Neural crest cell (in vitro differentiated cells): Measurements from ENCODE around the gene NELL2. TPM values are rescaled to one million over a fixed set of nuclear protein-coding genes. Genes with fewer than 3 reads are reported as not detected.

Experiments used
- DNase-seq: peaks from one replicate; pipeline ENCODE4 v3.0.0; 2021; ENCODE audit warnings: low read depth, mixed read lengths, low spot score
- H3K27ac Mint-ChIP-seq: one replicate; pipeline ENCODE4 v1.8.0; 2021; ENCODE audit warnings: mild to moderate bottlenecking, mixed read lengths; ENCODE audit not compliant: unreplicated experiment
- H3K27me3 Mint-ChIP-seq: 2 replicates; pipeline ENCODE4 v1.8.0; 2021; ENCODE audit warnings: low read depth, mild to moderate bottlenecking, mixed read lengths
- H3K36me3 Mint-ChIP-seq: 2 replicates; pipeline ENCODE4 v1.8.0; 2021; ENCODE audit warnings: low read depth, mild to moderate bottlenecking, mixed read lengths
- H3K4me1 Mint-ChIP-seq: 2 replicates; pipeline ENCODE4 v1.8.0; 2021; ENCODE audit warnings: mixed read lengths
- H3K4me3 Mint-ChIP-seq: one replicate; pipeline ENCODE4 v1.8.0; 2021; ENCODE audit warnings: mild to moderate bottlenecking, mixed read lengths
- H3K9me3 Mint-ChIP-seq: 2 replicates; pipeline ENCODE4 v1.8.0; 2021; ENCODE audit warnings: mixed read lengths
- total RNA-seq: library from RNA; stranded (reverse); gene quantifications from 2 replicates; pipeline ENCODE4 v1.2.1, GENCODE V29; 2021
- TF ChIP-seq, protein P1 (sequence below): fragments of 200-600 bp; sonication (generic); conservative IDR thresholded peaks from 2 replicates; pipeline ENCODE4 v1.5.0; 2021; ENCODE audit warnings: antibody characterized with exemption, mild to moderate bottlenecking

The NELL2 gene
- total RNA-seq, 1 donor from 2014 or later: 101 TPM

DNA sequence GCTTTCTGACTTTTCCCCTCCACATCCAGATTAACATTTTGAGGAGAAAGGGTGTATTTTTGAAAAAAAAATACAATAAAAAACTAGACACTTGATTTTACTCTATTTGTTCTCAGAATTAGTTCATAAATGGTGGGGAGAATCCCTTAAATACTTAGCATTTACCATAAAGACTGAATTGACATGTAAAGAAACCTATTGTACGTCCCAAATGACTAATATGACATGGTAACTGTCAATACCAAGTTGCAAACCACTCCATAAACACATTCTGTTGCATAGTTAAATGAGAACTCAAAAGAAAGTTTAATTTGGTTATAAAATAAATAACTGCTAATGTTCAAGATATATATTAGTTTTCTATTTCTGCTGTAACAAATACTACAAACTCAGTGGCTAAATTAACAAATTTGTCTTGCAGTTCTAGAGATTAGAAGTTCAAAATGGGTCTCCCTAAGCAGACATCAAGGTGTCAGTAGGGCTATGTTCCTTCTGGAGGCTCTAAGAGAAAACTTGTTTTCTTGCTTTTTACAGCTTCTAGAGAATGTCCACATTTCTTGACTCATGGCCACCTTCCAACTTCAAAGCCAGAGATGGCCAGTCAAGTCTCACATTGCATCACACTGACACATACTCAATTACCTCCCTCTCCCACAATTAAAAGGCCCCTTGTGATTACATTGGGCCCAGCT lies 16.0 kb downstream of the NELL2 start:
- Mint-ChIP-seq H3K36me3 (peaks cover 21% of the 10 kb centered on the region), H3K27ac (no peak overlapping the region), H3K27me3 (no peaks in the 10 kb centered on the region), H3K4me1 (peaks cover 12% of the 10 kb centered on the region), H3K9me3 (peaks cover 11% of the 10 kb centered on the region), H3K4me3 (no peak overlapping the region)
- no peak for DNase-seq
- TF ChIP-seq, protein P1, sequence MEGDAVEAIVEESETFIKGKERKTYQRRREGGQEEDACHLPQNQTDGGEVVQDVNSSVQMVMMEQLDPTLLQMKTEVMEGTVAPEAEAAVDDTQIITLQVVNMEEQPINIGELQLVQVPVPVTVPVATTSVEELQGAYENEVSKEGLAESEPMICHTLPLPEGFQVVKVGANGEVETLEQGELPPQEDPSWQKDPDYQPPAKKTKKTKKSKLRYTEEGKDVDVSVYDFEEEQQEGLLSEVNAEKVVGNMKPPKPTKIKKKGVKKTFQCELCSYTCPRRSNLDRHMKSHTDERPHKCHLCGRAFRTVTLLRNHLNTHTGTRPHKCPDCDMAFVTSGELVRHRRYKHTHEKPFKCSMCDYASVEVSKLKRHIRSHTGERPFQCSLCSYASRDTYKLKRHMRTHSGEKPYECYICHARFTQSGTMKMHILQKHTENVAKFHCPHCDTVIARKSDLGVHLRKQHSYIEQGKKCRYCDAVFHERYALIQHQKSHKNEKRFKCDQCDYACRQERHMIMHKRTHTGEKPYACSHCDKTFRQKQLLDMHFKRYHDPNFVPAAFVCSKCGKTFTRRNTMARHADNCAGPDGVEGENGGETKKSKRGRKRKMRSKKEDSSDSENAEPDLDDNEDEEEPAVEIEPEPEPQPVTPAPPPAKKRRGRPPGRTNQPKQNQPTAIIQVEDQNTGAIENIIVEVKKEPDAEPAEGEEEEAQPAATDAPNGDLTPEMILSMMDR: no peak

DNA sequence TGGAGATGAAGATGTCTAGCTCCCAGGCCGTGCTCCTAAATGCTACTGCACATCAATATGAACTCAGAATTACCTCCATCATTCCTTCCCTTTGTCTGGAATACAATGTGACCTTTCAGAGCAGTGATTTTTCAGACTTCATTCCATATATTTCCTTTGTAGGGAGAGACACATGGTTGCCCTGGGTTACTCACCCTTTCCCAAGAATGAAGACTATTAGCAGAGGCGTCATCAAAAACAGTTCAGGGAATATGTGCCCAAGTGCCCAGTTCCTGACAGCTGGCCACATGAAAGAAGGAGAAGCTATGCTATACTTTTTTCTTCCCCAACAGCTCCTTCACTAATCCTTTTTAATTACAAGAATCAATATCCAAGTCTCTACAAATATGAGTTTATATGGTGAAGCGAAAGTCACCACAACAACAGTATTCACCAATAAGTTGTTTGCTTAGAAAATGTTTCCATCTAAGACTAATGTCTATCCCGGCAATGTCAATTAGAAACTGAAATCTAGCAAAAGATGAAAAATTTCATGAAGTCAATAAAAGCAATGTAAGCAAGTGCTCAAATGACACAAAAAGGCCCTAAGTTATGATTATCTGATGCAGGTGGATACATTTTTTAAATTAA lies 17.8 kb downstream of the NELL2 start:
- no peak overlapping the region for H3K4me3 Mint-ChIP-seq
- DNase-seq: no peak
- TF ChIP-seq, protein P1: no peak
- H3K27me3 Mint-ChIP-seq: no peaks in the 10 kb centered on the region
- H3K9me3 Mint-ChIP-seq: peaks cover 2% of the 10 kb centered on the region
- H3K36me3 Mint-ChIP-seq: peaks cover 10% of the 10 kb centered on the region
- H3K4me1 Mint-ChIP-seq: peaks cover 12% of the 10 kb centered on the region
- H3K27ac Mint-ChIP-seq: no peak overlapping the region

DNA sequence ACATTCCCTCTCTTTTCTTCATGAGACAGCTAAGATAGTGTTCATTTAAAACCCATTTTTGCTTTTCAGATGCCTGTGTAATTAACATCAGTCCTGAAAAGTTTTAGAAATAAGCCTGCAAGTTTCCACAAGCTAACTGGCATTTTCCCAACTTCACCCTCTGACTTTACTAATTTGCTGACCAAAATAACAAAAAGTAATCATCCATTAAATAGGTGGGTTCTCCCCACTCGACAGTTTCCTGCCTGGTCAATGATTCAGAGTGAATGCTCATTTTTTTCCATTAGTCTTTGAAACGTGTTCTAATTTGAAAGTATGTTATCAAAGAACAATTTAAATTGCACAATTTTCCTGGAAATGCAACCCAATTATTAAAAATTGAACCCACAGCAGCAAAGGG lies 23.6 kb downstream of the NELL2 start:
- Mint-ChIP-seq H3K36me3 (no peaks in the 10 kb centered on the region), H3K27me3 (no peaks in the 10 kb centered on the region), H3K9me3 (peaks cover 2% of the 10 kb centered on the region), H3K4me3 (no peak overlapping the region), H3K4me1 (peaks cover 21% of the 10 kb centered on the region), H3K27ac (no peak overlapping the region)
- DNase-seq: no peak
- TF ChIP-seq, protein P1: no peak

DNA sequence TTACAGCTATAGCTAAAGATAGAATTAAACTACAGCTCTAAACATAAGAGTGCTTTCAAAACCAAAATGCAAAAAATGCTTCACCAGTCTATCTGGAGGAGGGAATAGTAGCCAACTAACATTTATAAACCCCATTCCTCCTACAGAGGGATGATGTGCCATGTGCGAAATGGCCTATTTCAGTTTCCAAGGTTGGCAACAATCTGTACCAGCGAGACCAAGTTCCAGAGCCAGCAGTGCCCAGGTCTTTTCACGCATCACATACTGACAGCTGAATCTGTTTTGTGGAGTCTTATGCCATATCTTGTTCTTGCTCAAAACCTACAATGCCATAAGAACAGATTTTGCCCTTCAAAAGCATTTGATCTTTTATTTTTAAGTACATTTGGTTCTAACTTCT lies 24.5 kb downstream of the NELL2 start:
- H3K9me3 Mint-ChIP-seq: no peaks in the 10 kb centered on the region

DNA sequence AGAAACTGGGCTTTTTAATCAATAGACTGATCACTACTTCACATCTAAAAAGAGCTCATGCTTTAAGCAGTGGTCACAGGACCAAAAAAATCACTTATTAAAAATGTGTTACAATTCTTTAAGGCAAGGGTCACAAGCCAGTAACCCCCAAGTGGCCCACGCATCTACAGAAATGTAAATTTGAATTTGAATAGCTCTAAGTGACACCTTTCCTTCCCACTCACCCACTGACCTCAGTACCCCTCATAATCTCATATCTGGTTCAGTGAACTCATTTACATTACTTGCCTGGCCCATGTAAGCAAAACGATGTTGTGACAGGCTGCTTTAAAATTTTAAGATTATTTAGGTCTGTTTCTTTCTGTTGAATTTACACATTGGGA lies 27.4 kb downstream of the NELL2 start:
- H3K36me3 Mint-ChIP-seq: no peaks in the 10 kb centered on the region
- no peaks in the 10 kb centered on the region for H3K9me3 Mint-ChIP-seq
- no peak overlapping the region for H3K4me3 Mint-ChIP-seq
- peaks cover 26% of the 10 kb centered on the region for H3K4me1 Mint-ChIP-seq
- H3K27me3 Mint-ChIP-seq: no peaks in the 10 kb centered on the region
- TF ChIP-seq, protein P1: no peak
- DNase-seq: no peak
- H3K27ac Mint-ChIP-seq: no peak overlapping the region

More for the DNA sequence above, 24.5 kb downstream of the NELL2 start:
- DNase-seq: no peak
- Mint-ChIP-seq H3K4me1 (peaks cover 18% of the 10 kb centered on the region), H3K4me3 (no peak overlapping the region), H3K27ac (no peak overlapping the region), H3K36me3 (no peaks in the 10 kb centered on the region), H3K27me3 (no peaks in the 10 kb centered on the region)
- TF ChIP-seq, protein P1: no peak
